Measurements from ENCODE around the gene MCTP2.

The MCTP2 gene

DNA sequence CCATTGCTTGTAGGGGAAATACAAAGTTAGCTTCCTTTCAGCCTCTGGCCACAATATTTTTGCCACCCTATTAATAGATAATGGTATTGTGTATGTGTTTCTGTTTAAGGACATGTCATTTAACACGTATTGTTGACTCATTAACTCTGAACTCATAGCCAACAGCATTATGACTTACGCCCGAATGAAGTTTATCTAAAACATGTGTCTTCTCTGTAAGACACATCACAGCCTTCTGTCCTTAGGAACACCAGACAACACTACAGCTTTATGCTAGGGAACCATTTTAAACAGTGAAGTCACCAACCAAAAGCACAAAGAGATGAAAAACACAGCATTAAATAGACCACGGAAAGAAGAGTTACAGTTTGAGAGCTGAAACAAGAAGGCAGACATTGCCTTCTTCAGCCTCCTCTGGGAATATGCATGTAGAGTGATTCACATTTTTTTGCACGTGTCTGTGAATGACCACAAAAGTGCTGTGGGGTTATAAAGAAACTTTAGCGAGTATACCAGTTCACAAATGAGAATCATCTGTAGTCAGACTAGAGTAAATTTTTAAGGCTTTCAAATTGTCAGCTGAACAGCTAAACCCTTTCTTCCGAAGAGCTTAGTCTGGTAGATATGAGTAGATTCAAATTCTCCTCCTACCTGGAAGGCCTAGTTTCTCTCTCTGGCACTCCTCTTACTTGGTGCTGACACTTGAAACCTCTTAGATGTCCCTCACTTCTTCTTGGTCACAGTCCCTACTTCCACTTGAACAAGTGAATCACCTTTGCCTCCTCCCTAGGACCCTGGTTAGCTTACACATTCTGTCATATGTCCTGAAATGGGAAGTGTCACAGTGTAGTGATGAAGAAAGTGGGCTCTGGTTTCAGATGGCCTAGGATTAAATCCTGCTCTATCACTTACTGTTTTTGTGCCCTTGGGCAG is 32.2 kb downstream of the MCTP2 start:
- no peak for DNase-seq

DNA sequence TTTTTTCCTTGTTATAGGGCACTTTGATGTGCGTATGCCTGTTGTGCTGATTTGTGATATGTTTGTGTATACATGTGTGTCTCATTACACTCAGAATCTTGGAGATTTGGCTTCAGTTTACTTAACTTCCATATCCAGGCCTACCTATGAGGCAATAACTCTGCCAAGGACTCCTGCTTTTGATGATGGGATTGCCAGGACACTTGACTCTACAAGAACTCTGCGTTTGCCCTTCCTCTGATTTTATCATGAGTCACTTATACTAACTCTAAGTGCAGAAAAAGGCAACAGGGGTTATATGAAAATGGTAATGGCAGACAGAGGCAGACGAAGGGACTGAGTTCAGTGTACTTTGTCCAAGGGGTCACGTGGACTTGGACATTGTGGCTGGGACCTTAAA is 33.6 kb downstream of the MCTP2 start:
- no peak for DNase-seq

GRCh38 chr15:94265982-94266381 is 34.6 kb downstream of the MCTP2 start:
- no peak for DNase-seq

DNA sequence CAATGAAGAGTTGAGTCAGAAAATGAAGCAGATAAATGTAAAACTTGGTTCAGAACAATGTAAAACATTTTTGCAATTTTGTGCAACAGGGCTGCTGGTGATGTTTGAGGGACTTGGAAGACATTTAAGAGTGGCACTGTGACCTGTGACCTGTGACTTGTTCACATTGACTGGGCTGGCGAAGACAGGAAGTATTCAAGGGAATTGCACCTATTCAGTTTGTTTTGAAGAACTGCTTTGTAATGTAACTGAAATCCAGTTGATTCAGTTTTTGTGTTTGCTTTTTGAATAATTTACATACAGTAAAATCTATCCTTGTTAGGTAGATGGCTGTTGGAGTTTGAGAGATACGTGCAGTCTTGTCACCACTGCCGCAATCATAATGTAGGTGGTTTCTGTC is 35.4 kb downstream of the MCTP2 start:
- no peak for DNase-seq

GRCh38 chr15:94269954-94270353 is 38.6 kb downstream of the MCTP2 start:
- DNase-seq: no peak

- no peak for DNase-seq
These were observed 39.2 kb downstream of the MCTP2 start for GRCh38 chr15:94270570-94270969.

- no peak for DNase-seq
These were observed 41.0 kb downstream of the MCTP2 start for GRCh38 chr15:94272251-94272898.

GRCh38 chr15:94273826-94274225 is 42.5 kb downstream of the MCTP2 start:
- DNase-seq: no peak

DNA sequence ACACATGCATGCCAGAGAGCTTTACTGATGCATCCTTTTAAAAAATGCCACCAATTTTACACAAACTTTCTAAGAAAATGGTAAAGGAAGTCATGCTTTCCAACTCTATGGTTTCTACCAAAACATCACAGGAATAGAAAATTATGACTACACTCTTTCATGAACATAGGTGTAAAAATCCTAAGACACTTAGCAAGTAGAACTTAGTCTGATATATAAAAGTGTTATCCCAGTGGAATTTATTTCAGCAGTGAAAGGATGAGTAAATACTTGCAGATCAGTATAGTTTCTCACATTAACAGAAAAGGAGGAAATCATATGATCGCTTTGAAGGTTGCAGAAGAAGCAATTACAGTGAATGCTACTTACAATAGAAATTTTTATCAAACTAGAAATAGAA is 43.4 kb downstream of the MCTP2 start:
- DNase-seq: no peak

GRCh38 chr15:94277485-94277884 is 46.1 kb downstream of the MCTP2 start:
- DNase-seq: no peak

- no peak for DNase-seq
These were observed 48.4 kb downstream of the MCTP2 start for GRCh38 chr15:94279736-94280135.

GRCh38 chr15:94280301-94280700 is 48.9 kb downstream of the MCTP2 start:
- DNase-seq: no peak

- DNase-seq: no peak
These were observed 51.2 kb downstream of the MCTP2 start for GRCh38 chr15:94282269-94283250.

DNA sequence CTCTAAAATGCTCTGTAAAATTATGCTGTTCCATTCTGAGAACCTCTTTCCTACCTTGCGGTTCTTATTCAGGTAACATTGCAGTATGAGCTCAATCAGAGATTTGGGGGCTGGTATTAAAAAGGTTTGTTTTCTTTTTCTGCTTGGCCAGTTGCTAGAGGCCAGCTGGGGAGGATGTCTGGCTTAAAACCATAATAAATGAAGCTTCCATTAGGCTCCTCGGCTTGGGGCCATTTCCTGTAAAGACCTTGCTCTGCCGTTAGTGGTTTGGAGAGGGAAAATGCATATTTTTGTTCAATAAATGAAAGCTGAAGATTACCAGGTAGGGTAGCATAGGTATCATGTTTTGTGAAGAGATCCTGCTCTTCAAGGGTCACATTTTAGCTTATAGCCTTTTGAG is 55.2 kb downstream of the MCTP2 start:
- no peak for DNase-seq

- DNase-seq: no peak
These were observed 56.5 kb downstream of the MCTP2 start for GRCh38 chr15:94287794-94288246.

- DNase-seq: no peak
These were observed 59.4 kb downstream of the MCTP2 start for GRCh38 chr15:94290730-94291129.

DNA sequence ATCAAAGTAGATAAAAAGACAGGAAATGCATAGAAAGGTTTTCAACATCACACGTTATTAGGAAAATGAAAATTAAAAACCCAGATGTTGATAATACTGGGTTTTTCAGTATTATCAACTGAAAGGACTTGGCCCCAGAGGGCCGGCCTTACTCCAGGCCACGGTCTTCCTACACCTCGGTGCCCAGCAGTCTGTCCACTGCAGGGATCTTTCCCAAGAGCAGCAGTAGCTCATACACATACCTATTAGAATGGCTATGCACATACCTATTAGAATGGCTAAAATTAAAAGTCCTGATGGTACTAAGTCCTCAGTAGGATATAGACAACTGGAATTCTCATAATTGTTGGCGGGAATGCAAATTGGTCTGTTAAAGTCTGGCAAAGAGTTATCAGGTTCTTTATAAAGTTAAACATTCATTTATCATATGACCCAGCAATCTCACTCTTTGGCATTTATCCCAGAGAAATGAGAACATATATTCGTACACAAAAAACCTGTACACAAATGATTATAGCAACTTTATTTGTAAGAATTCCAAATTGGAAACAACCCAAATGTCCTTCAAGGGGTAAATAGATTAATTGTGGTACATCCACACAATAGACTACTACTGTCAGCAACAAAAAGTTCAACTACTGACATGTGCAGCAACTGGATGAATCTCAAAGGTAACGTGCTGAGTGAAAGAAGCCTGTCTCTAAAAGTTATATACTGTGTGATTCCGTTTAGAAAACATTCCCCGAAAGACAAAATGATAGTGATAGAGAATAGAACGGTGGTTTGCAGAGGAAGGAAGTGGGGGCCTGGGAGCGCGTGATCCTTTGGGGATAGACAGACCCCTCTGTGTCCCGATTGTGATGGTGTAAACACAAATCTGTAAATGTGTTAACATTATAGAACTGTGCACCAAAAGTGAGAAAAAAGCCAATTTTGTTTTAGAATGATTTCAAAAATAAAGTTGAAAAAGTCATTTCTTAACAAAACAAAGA is 62.3 kb downstream of the MCTP2 start:
- DNase-seq: no peak

GRCh38 chr15:94294556-94294955 is 63.2 kb downstream of the MCTP2 start:
- DNase-seq: no peak

DNA sequence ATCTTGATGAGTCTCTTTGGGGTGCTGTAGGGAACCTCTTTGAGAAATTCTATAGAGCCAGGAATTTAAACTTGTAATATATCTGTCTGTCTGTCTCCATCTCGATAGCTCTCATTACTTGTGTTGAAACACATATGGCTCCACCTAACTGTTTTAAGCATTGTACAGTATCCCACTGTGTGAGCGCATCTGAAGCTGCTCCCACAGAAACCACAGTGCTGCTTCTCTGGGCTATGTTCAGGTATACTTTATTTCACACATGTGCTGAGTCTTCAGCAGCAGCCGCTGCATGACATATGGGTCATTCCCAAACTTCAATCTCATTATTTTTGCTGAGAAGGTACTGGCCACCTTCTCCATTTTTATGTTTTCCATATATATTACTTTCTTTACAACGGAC is 63.9 kb downstream of the MCTP2 start:
- DNase-seq: no peak

- no peak for DNase-seq
These were observed 65.4 kb downstream of the MCTP2 start for GRCh38 chr15:94296717-94297116.

DNA sequence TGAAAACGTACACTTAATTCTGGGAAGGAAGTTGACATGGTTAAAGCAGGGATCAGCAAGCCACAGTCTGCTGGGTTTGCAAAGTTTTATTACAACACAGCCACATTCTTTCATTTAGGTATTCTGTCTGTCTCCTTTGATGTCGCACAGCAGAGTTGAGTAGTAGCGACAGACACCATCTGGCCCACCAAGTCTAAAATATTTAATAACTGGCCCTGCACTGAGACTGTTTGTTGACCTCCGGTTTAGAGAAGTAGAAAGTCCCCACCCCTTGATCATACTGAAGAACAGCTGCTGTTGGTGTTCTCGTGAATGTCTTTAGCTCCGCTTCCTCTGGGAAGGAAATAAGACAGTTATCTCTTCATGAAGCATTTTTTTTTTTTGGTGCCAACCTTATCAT is 66.2 kb downstream of the MCTP2 start:
- no peak for DNase-seq

- DNase-seq: no peak
These were observed 67.0 kb downstream of the MCTP2 start for GRCh38 chr15:94298364-94298763.
